HPDE6-E6E7 (cell line): ENCODE measurements around the gene TRIM28.
"Not testable (repeated sequence)": the region's sequence is repeated elsewhere in the genome, so short reads cannot be mapped to it uniquely, and the experiment has no call there.

Experiments used
- DNase-seq: peaks from one replicate; pipeline ENCODE4 v3.0.0; 2011; ENCODE audit warnings: missing footprints; ENCODE audit errors: extremely low spot score

TRIM28 gene

DNA sequence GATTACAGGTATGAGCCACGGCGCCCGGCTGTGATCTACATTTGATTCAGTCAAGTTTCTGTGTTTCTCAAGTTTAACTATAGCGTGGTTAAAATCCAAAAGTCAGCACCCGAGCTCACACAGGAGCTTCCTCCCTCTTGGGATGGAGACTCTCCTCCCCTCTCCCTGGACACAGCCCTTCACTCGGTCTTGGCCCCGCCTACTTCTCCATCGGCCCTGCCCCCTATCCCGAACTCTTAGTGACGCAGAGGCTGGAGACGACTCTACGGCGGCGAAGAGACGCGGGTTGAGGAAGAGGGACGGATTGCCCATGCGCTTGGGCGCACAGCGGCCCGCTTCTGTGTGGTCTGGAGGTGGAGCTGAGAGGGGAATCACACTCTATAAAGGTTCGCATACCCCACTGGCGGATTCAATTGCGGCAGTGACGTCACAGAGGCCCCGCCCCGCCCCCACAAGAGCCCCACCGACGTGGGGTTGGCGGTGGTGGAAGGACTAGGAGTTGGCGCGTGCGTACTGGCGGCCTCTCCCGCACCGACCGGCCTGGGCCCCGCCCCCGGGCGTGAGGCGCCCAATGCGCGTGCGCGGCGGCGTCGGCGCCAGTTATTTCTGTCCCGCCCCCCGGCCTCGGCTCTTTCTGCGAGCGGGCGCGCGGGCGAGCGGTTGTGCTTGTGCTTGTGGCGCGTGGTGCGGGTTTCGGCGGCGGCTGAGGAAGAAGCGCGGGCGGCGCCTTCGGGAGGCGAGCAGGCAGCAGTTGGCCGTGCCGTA is at the start of gene TRIM28:
Gene TRIM28, plus strand, starts transcription at position 239 of the 765 bp plus-strand sequence. CDS start 694 bp downstream, outside the sequence.
- peak; percentile 99 for DNase-seq

DNA sequence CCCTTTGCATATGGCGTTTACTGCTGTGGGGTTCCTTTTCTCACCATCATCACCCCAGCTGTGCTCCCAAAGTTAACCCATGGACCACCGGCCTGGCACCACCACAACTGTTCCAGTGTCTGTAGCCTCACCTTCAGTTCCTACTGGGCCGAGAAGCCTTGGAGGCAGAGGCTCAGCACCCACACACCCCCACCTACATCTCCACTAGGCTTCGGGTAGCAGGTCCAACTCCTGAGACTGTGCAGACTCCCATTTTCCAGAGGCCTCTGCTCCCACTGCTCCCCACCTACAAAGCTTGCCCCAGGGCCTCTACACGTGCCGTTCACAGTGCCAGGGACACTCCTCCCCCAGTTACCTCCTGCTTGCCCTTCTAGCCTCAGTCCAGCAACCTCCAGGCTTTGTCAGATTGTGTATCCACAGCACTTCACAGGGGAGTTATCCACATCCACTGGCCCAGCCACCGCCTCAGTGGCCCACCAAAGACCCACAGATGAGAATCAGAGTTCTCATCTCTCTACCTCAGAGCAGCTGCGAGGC is 46.2 kb upstream of the TRIM28 start:
- DNase-seq, result no peak

DNA sequence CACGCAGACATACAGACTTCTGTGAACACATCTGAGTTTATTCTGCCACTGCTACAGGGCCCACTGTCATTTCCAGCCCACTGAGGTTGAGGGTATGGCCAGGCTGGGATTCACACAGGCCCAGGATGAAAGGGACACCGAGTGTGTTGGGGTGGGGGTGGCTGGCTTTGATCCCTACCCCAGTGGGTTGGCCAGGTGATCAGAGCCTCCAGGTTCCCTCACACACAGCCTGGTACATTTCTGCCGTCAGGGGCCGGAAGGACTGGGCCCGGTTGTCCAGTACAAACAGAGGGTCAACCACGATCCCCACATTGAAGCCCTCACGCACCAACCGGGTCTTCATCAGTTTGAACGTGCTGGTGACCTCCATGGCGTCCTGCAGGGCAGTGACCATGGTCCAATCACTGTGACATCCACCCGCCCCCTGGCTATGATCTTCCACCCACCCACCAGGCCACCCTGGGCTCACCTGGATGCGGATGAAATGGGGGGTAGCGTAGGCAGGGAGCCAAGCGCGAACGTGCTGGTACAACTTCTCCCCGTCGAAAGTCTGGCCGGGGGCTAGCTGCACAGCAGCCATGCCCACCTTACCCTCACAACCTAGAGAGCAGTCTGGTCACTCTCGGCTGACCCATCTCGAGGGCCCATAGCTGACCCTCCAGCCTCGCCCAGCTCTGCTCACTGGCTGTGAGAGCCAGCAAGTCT is 45.4 kb upstream of the TRIM28 start:
- DNase-seq, result no peak

DNA sequence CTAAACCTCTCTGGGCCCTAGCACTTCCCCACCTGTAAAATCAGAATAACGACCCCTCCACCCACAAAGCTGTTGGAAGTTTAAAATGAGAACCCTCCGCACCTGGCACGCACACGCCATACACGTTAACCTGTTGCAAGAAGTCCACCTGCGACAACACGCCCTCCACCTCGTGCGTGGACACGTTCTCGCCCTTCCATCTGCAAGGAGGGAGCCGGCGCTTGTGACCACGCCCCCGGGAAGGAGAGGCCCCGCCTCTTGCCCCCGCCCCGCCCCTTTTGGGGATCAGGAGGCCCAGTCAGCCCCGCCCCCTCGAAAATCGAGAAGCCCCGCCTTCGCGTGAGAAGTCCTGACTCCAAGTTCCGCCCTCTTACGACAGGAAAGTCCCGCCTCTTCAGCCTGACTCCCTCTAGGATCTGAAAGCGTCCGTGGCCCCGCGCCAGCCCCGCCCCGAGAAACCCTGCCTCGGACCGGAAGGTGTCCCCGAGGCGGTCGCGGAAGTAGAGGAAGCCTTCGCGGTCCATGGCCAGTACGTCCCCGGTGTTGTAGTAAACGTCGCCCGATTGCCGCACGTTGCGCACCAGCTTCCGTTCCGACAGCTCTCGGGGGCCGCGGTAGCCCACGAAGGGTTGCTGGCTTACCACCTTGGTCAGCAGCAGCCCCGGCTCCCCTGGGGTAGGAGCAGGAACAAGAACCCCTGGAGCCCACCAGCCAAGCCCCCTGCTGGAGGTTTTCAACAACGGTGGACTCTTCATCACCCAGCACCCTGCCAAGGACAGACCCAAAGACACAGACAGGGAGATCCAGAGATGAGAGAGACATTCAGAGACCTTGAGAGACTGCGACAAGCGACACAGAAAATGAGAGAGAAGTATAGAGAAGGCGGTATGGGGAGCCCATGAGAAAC is 44.6 kb upstream of the TRIM28 start:
- DNase-seq, result peak; percentile 99

DNA sequence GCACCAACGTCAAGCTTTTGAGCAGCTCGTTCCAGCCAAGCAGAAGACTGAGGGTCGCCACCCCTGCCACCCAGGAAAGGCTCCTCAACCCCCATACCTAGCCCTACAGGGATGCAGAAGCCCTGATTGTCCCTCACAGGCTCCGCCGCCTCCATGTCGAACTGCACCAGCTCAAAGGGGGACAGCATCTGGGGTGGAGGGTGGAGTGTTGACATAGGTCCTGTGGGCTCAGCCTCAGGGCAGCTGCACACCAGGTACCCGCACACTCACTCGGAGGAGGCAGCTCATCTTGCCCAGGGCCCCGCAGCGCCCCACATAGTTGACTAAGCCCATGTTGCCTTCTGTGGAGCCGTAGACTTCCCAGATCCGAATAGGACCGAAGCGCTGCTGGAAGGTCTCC is 43.6 kb upstream of the TRIM28 start:
- DNase-seq, result no peak

DNA sequence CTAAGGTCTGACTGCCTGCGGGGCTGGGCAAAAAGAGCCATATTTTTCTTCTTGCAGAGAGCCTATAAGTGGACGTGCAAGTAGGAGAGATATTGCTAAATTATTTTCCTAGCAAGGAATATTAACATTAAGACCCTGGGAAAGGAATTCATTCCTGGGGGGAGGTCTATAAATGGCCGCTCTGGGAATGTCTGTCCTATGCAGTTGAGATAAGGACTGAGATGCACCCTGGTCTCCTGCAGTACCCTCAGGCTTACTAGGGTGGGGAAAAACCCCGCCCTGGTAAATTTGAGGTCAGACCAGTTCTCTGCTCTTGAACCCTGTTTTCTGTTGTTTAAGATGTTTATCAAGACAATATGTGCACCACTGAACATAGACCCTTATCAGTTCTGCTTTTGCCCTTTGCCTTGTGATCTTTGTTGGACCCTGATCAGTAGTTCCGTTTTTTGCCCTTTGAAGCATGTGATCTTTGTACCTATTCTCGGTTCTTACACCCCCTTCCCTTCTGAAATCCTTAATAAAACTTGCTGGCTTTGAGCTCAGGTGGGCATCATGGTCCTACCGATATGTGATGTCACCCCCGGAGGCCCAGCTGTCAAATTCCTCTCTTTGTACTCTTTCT is 36.2 kb upstream of the TRIM28 start:
- not testable (repeated sequence) for DNase-seq

DNA sequence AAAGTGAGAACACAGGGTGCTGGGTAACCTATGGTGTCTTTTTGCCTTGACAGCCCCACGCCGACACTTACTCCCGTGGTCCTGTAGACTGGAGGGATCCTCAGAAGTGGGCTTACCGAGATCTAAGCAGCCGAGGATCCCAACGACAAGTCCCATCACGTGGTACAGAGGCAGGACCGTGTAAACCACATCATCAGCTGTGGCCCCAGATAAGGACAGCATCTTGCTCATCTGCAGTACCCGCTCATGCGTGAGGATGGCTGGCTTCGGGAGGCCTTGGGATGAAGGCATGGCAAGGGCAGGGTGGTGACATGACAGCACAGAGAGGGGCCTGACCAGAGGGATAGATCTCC is 34.2 kb upstream of the TRIM28 start:
- no peak for DNase-seq

DNA sequence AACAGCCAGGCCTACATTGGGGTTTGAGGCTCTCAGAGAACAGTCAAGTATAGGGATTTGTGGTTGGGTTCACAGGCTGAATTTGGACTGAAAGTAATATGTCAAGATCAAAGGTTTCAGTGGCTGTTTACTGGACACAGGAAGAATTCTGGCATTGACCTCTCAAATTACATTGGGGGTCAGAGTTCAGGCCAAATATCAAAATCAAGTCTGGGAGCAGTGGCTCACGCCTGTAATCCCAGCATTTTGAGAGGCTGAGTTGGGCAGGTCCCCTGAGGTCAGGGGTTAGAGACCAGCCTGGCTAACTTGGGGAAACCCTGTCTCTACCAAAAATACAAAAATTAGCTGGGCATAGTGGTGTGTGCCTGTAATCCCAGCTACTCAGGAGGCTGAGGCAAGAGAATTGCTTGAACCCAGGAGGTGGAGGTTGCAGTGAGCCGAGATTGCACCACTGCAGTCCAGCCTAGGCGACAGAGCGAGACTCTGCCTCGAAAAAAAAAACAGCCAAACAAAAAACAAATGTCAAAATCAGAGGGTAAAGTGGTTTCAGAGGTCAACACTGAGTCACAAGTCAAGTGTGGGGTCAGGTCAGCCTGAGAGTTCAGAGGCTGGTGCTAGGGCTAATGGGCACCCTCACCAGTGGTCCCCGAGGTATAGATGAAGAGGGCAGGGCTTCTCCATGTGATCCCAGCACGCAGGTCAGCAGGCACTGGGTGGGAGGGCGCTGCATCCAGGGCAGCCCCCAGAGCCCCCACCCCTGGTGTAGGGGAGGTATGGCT is 33.6 kb upstream of the TRIM28 start:
- DNase-seq, result no peak

DNA sequence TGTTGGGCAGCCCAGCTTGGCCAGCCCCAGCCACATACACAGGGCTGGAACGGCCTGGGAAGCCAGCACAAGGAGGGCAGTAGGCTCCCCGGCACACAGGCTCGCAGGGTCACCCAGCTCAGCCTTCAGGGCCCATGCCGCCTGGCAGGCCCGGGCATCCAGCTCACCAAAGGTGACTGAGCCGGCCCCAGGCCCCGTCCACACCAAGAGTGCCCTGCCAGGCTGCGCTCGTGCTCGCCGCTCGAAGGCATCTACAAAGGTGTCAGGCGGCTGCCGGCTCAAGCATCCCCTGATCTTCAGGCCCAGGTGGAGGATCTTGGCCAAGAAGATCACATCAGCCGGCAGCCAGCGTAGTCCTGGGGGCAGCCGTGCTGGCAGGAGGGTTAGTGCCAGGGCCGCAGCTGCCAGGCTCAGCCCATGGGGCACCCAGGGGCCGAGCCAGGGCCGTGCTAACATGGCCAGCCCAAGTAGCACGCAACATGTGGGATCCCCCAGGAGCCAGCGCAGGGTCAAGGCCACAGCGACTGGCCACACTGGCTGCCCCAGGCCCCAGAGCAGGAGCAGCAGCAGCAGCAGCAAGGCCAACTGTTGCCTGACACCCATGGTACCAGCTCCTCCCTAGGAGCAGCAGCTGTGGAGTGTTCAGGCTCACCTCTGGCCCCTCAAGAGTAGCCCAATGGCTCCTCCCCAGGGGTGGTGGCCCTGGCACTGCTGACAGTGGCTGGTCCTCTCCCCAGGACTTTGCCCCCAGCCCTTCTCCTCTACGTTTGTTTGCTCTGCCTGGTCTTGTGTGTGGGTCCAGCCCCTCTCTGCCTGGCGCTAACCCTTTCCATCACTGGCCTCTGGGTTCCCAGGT is 32.3 kb upstream of the TRIM28 start, which contains the start of gene SLC27A5:
Gene SLC27A5, minus strand, starts transcription at position 640 of the 856 bp plus-strand sequence. Its CDS starts 37 bp downstream, at position 603.
- DNase-seq, result no peak

DNA sequence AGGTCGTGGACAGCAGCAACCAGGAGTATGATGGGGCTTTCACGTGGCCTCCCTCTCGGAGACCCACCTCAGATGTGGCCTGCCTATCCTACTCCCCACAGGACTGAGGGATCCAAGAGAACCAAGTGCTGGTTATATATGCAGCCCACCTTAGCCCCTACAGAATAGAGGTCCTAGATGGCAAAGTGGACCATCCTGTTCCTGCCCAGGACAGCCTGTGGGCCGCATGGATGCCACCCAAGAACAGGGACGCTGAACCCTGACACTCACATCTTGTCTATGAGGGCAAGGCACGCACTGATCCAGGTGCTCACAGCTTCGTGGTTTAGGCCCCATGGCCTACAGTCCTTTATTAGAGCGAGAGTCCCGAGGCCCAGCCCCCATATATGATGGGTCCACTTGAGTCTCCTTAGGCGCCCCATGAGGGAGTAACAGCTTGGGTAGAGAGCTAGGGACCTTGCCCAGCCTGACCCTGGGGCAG is 30.6 kb upstream of the TRIM28 start:
- no peak for DNase-seq

DNA sequence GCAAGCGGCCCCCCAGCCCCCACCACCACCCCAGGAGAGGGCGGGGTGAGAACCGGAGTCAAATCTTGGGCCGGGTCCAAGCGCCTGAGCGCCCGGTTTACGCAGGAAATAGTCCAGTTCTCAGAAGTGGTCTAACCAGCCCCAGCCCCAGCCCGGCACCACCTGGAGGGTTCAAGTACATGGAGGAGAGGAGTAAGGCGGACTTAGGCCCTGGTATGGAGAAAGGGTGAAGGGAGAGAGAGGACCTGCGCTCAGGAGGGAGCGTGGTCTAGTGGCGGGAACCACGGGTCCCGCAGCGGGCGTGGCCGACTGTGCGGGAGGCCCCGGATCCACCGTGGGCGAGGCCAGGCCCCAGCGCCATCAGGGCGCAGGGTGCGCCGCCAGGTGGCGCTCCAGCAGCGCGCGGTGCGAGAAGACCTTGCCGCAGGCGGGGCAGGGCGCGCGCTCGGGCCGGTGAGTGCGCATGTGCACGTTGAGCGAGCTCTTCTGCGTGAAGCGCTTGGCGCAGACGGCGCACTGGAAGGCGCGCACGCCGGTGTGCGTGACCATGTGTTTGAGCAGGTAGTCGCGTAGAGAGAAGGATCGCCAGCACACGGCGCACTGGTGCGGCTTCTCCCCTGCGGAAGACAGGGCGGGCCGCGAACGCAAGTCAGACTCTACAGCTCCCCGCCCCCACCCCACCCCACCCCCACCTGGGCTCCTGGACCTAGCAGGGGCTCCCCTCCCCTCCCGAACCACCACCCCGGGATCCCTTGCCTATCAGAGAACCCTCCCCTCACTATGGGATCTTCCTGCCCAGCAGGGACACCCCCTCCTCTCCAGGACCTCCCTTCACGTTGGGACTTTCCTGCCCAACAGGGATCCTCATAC is 29.9 kb upstream of the TRIM28 start:
- DNase-seq, result peak; percentile 84

DNA sequence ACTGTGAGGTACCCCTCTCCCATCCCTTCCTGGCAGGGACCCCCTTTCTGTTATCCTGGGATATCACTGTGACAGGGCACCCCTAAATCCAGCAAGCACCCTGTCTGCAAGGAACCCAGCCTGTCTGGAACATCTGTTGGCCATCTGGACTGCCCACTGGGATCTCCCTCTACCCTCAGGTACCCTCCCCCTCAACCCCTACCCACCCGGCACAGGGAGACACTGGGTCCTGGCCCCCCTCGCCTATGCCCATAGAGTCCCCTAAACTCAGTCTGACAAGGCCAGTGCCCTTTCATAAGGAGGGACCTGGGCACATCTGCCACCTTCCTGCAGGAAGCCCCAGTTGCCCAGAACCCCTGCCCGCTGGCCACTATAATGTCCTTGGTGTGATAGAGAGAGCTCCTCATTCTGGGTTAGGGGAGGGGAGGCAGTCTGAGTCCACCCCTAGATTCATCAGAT is 29.3 kb upstream of the TRIM28 start:
- DNase-seq, result no peak

DNA sequence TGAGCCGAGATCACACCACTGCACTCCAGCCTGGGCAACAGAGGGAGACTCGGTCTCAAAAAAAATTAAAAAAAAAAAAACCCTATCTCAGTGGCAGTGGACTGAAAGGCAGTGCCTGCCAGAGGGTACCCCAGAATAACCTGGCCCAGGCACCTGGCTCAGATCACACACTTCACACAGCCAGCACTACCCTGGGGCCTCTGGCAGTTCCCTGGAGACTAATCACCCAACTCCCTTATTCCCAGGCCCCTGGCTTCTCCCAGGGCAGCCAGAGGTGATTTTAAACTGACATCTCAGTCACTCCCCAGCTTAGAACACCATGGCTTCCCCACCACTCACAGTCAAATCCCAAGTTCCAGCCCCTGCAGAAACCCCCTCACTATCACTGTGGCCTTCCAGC is 28.6 kb upstream of the TRIM28 start:
- no peak for DNase-seq

DNA sequence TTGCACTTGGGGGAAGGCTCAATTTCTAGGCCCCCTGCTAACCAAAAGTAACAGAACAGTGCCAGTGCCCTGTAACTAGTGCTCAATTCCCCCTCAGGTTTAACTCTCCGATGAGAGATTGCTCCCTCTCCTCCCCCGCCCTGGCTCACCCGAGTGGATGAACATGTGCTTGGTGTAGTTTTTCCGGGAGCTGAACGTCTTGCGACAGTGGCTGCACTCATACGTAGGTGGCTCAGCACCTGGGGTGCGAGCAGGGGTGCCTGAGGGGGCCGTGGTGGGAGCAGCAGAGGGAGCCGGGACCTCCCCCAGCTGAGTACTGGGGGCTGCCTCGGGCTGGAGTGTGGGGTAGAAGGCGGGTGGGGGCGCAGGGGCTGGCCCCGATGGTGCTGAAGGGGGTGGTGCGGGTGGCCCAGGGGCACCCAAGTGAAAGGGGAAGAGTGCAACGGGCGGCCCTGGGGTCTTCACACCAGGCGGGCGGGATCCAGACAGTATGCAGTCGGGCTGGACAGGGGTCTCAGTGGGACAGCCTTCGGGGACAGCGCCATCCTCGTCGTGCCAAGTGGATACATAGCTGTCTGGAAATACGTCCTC is 27.5 kb upstream of the TRIM28 start:
- DNase-seq, result no peak

DNA sequence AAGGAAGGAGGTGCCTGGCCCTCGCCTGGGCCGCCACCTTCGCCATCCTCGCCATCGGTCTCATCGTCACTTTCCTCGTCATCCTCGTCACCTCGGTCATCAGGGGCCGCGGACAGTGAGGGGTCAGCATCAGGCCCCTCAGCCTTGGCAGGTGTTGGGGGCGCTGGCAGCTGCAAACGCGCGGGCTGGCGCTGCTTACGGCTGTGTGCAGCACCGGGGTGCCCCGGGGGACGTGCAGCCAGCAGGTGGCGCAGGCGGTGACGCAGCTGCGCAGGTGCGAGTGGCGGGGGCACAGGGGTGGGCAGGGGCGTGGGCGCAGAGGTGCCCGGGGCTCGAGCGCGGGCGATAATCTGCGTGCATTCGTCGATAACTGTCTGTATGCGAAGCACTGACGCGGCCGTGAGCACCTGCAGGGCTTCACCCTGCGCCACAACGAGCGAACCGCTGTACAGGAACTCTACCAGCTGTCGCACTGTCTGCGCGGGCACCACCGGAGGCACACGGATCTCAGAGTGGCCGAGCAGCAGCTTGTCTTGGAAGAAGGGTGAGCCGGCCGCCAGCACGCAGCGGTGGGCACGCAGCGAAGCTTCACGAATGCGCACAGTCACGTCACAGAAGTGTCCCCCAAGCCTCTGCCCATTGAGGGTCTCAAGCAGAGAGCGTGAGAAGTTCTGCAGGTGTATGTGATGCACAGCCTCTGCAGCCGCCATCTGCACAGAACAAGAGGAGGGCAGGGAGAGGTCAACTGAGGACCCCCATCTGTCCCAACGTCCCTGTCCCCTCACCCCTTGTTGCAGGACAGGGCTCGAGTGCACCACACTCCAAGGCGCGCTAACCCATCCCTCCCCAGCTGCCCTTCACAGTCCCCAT is 26.7 kb upstream of the TRIM28 start:
- no peak for DNase-seq

DNA sequence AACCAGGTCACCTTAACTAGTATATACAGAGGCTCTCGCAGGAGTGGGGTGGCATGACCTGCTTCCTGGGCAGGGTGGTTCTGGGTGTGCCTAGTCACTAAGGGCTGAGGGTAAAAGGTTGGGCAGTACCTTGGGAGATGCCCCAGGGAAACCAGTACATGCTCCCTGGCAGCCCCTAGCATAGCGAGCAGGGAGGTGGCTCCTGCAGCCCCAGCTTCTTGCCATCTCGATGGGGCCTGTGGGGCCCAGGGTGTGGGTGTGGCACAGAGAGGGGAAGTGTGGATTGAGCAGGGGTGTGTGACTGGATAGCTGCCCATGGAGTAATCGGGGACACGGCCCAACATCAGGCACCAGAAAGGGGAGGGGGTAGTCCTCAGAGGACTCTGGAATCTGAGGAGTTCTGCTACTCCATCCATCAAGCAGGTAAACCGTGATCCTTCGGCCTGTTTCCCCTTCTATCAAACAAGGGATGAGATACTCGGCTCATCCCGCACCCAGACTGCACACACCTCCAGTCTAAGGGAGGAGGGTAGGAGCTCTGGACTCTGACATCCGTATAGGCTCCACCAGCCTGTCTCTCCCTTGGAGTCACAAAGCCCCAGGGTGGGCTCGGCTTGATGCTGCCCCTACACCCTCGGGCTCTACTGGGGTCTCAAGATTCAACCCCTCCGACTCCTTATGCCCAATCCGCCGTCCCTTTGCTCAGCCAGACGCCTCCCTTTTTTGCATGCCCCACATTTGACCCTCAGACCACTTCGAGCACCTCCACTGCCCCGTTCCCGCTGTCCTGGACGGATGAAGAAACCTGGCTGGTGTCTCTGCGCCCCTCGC is 25.4 kb upstream of the TRIM28 start:
- DNase-seq, result no peak
